Measurements from ENCODE around the gene C16orf78.

Gene C16orf78, protein sequence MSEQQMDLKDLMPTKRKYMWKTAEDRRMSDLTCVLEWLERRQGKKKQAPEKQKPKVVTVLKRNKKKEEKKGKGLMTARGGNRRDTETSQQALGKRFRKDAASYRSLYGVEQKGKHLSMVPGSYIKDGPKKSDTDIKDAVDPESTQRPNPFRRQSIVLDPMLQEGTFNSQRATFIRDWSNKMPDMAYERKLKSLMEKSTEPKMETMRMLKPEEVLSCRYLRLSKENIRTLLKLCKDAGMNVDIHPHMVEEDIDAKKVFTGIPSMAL

DNA sequence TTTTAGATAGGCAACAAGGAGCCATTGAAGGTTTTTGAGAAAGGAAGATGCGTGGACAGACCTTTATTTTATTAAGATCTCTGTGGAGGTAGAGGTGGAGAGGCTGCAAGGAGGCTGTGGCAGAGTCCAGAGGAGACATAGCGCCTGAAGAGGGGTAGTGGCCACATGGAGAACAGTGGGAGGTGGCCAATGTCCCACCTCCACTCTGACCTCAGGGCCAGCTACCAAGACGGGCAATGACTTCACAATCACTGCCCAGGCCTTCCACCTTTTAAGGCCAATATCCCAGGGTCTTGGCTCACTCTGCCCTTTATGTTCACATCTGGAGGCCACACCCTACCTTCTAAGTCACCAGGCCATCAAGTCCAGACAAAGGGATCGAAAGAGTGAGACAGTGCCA is at the start of gene C16orf78:
TSS of gene C16orf78 (plus strand) at position 301 of the 400 bp plus-strand sequence. CDS start 136 bp downstream, outside the sequence.
- no peak for DNase-seq

GRCh38 chr16:49324703-49325102 is 48.9 kb upstream of the C16orf78 start:
- DNase-seq: no peak

- DNase-seq: no peak
Observed at GRCh38 chr16:49327466-49327865, 46.1 kb upstream of the C16orf78 start.

- DNase-seq: no peak
Observed at GRCh38 chr16:49328325-49328724, 45.3 kb upstream of the C16orf78 start.

DNA sequence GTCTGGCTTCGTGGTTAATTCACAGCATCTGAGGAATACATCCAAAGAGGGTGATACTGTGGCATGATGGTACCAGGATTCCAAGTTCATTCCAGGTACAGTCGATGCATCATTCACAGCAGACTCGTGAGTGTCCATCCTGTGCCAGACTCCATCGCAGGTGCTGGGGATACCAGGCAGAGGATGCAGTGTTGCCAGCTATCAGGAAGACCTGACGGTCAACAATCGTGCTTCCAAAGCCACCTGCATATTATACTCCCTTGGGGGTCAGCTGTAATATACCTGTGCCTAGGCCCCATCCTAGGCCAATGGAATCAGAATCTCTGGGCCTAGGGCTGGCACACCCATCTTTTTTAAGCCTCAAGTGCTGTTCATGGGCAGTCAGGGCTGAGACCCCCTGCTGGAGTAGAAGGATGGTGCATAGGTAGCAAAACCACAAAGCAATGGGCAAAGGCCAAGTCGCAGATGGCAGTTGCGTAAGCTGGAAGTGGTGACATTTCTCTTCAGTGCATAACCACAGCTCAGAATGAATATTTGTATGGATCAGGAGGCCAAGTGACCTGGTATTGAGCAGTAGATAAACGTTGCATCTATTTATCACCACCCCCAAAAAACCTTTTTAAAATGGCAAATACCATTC is 42.9 kb upstream of the C16orf78 start:
- no peak for DNase-seq

- DNase-seq: no peak
Observed at GRCh38 chr16:49332589-49333258, 40.9 kb upstream of the C16orf78 start.

DNA sequence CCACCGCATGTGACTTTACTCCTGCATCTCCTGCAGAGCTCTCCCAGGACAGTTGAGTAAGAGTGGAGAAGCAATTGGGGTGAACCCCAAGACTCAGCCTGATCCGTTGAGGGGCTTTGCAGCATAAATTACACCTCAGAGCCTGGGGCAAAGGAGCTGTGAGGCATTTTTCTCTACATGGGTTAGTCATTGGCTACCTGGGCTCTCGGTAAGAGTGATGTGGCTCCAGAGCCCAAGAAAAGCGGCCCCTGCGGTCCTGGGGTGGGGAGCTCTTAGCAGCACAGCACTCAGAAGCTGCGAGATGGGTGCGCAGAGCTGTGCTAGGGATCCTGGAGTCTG is 40.4 kb upstream of the C16orf78 start:
- no peak for DNase-seq

DNA sequence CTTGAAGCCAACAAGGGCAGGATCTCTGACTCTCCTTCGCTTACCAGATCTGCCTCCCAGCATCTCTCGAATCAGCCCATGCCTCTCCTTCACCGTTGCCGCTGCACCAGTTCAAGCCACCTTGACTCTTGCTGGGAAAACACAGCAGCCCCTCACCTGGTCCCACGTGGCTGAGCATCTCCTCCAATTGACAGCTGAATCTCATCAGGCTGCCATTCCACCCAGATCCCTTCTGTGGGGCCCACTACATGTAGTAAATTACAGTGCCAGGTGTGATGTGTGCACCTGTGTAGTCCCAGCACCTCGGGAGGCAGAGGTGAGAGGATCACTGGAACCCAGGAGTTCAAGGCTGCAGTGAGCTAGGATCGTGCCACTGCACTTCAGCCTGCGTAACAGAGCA is 37.8 kb upstream of the C16orf78 start:
- no peak for DNase-seq

DNA sequence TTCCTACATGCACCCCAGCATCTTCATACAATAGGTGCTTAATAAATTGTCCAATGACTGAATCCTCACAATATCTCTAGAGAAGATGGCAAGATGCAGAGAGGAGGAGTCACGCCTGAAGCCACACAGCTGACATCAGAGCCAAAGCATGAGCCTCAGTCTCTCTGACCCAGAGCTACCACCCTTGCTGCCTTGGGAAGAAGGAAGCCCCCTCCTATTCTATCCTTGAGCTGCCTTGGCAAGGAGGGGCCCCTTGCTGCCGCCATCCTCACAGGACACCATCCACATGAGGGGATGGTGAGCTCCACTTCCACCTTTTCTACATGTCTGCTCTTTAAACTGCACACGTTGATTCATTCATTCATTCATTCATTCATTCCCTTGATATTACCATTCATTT is 37.0 kb upstream of the C16orf78 start:
- no peak for DNase-seq

- DNase-seq: no peak
Observed at GRCh38 chr16:49337814-49338350, 35.7 kb upstream of the C16orf78 start.

DNA sequence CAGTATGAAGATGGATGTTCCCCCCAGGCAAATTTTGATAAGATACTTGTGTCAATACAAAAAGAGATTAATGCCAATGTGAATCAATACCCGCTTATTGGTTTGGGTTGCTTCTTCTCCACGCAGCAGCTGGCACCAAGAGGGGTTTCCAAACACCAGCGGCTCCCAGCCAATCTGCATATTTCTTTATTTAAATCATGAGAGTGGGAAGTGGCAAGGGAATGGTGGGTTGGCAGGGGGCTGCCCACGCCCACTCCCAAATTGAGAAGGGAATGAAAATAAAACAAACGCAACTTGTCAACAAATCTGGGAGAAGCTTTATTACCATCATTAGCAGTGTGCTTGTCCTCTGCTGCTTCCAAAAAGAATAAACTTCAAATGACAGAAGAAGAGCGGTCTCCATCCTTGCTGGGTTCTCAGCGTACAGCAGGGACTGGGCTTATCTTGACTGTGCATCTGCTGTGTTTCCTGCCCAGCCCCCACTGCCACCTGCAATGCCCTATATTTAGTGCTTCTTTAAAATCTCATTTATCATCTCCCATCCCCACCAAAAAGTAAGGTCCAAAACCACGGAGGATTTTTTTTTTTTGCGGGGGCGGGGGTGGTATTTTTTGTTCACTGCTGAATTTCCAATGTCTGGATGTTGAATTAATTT is 34.9 kb upstream of the C16orf78 start:
- DNase-seq: no peak

DNA sequence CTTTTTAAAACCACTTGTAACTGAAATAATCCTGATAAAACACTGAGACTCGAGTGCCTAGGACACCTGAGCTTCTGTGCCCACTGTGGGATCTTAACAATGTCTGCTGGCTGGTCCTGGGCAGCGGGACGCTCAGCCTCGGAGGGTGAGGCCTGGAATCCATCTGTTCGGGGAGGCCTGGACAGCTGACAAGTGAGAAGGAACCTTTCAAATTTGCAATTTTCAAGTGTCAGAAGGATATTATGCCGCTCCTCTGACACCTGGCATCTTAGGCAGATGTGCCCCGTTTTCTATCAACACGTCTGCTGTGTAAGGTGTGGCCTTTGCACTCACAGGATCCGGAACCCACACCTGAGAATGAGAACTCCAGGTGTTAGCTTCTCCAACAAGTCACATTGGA is 33.1 kb upstream of the C16orf78 start:
- no peak for DNase-seq

GRCh38 chr16:49341706-49342105 is 31.9 kb upstream of the C16orf78 start:
- DNase-seq: no peak

DNA sequence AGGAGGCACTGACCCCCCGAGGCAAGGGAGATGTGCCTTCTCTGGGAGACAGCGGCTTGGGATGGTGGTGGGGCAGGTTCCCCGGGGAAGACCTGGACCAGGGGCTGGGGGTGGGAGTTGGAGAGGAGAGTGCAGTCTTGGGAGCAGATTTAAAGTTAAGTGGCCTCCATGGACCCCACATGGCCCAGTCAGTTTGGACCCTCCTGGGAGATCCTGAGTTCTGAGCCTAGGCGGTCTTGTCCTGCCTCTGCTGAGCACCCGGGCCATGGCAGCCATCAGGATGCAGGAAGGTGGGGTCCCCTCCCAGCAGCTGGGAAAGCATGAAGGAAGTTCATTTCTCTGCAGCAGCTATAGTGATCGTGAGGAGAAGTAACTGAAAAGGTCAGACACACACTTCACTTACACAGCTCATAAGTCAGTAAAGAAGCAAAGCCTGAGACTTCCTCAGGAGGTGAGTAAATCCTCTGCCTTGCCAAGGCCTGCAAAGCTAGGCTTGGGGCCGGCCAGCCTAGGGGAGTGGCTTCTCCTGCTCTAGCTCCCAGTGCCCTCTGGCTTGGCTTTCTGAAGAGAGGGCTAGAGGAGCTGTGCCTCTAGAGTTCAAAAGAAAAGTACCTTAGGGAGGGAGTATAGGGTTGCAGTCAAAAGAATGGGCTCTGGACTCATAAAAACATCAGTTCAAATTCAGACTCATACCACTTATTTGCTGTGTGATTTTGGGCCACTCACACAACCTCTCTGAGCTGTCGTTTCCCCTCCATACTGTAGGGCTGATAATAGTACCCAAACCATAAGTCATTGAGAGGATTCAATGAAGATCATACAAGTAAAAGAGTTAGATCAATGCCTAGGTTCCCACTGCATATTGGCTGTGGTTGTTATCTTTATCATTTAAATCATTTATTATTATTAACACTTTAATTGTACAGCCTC is 31.0 kb upstream of the C16orf78 start:
- no peak for DNase-seq

GRCh38 chr16:49343291-49343690 is 30.3 kb upstream of the C16orf78 start:
- DNase-seq: no peak

DNA sequence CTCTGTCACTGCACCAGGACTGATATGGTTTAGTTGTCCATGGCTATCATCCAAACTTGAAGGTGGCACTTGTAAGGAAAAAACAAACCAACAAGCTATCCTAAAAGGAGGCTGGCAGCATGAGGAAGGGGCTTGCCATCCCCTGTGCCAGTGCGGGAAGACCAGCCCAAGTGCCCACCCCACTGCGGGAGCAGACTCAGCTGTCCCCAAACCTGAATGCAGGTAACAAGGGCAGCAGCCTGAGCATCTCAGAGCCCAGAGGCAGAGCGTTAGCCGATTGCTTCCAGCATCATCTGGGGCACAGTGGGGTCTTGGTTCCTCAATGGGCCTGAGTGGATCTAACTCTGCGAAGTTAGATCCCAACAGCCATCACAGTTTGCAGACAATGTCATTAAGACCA is 29.2 kb upstream of the C16orf78 start:
- no peak for DNase-seq

DNA sequence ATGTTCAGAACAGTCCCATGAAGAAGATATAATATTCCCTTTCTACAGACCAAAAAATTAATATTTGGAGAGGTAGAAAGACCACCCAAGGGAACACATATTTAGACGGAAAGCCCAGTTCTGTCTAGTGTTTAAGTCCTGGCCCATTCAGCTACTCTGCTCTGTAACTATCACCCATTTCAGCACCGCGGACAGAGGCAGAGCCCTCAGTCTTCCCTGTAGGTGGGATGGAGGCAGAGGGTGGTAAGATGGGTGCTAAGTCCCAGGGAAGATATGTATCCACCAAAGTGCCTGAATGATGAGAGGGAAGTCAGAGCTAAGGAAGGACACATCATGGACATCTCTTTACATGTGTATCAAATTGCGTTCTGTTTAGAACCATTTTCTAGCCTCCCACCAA is 27.8 kb upstream of the C16orf78 start:
- no peak for DNase-seq

GRCh38 chr16:49346459-49346858 is 27.1 kb upstream of the C16orf78 start:
- DNase-seq: no peak

- DNase-seq: no peak
Observed at GRCh38 chr16:49347476-49347875, 26.1 kb upstream of the C16orf78 start.

- DNase-seq: no peak
Observed at GRCh38 chr16:49348408-49349176, 25.0 kb upstream of the C16orf78 start.

- no peak for DNase-seq
Observed at GRCh38 chr16:49349446-49350168, 24.0 kb upstream of the C16orf78 start.
